Kidney (tissue), 14 donors: Measurements from ENCODE around the gene IRF4. TPM values are rescaled to one million over a fixed set of nuclear protein-coding genes. Genes with fewer than 3 reads are reported as not detected.

Experiments
- DNase-seq, 5 donors: peaks; one replicate each; pipeline ENCODE4 v3.0.0-alpha.2; 2013 to 2020
- FAIRE-seq: peaks from 2 replicates; lab custom pipeline; 2012; peaks lifted over from hg19 to GRCh38; lab: Jason Lieb, UNC
- H3K27ac ChIP-seq, 2 donors: one replicate each; pipeline ENCODE4 v1.7.0; 2013; ENCODE audit warnings: low read depth in 2 of 2, low read length in 2 of 2, inconsistent platforms in 1 of 2
- H3K27me3 ChIP-seq: one replicate; pipeline ENCODE4 v1.7.1; 2013; ENCODE audit warnings: low read length, inconsistent platforms; ENCODE audit not compliant: control insufficient read depth, insufficient read depth
- H3K36me3 ChIP-seq, 3 donors: one replicate each; pipeline versions ENCODE4 v1.7.0 to v1.7.1; 2013; ENCODE audit warnings: low read length in 3 of 3, control low read depth in 1 of 3, inconsistent platforms in 1 of 3; ENCODE audit not compliant: insufficient read depth in 3 of 3, control insufficient read depth in 2 of 3
- H3K4me1 ChIP-seq, 3 donors: one replicate each; pipeline versions ENCODE4 v1.7.0 to v1.7.1; 2013; ENCODE audit warnings: low read length in 3 of 3, inconsistent platforms in 1 of 3, low read depth in 1 of 3; ENCODE audit not compliant: control insufficient read depth in 2 of 3, insufficient read depth in 2 of 3
- H3K4me3 ChIP-seq, 3 donors: one replicate each; pipeline versions ENCODE4 v1.7.0 to v1.8.1; 2013; ENCODE audit warnings: low read length in 3 of 3, control low read depth in 1 of 3, inconsistent platforms in 1 of 3
- H3K9ac ChIP-seq, 3 donors: one replicate each; pipeline versions ENCODE4 v1.7.0 to v1.7.1; 2013; ENCODE audit warnings: low read length in 3 of 3, control low read depth in 1 of 3, inconsistent platforms in 1 of 3
- H3K9me3 ChIP-seq, 3 donors: one replicate each; pipeline versions ENCODE4 v1.7.0 to v1.7.1; 2013; ENCODE audit warnings: low read length in 3 of 3, control low read depth in 1 of 3, inconsistent platforms in 1 of 3; ENCODE audit not compliant: control insufficient read depth in 2 of 3, insufficient read depth in 1 of 3
- CTCF ChIP-seq: IDR thresholded peaks from 3 replicates; pipeline ENCODE4 v1.5.1; 2012; ENCODE audit warnings: mild to moderate bottlenecking, moderate library complexity, borderline replicate concordance; ENCODE audit not compliant: insufficient read depth; ENCODE audit errors: extremely low read depth
- intact Hi-C: fragments of 100-400 bp; cut with DNase I; formaldehyde crosslinking; loops from one replicate; pipeline ENCODE4 v1.11.1; 2022
- polyA plus RNA-seq: library from polyadenylated mRNA; stranded (reverse); fragments of 350-450 nt; fragmentation: Illumina TruSeq; extraction: RNeasy Lipid Tissue Mini Kit (QIAGEN cat#74804); gene quantifications from one replicate; pipeline ENCODE4 v1.2.3, GENCODE V29; 2014; ENCODE audit warnings: low read depth, low replicate concordance; ENCODE audit not compliant: insufficient read depth
- total RNA-seq: library from RNA; stranded (reverse); fragmentation: NEBNext Ultra II Directional; extraction: Animal tissue kit (Norgen Biotek cat#: 25700); gene quantifications from one replicate; pipeline ENCODE4 v1.2.1, GENCODE V29; 2021
- donor health status: control.
- donor health status: control.
- donor health status: control.
- donor health status: control.
- donor health status: control.
- donor health status: DM: yes; HTN: yes; CAD: no.
- donor health status: Normal renal cell carcinoma (clear cell type).

The IRF4 gene
- total and polyA plus RNA-seq, 2 donors from 2014 or later: 23.7 TPM; not detected in 1

DNA sequence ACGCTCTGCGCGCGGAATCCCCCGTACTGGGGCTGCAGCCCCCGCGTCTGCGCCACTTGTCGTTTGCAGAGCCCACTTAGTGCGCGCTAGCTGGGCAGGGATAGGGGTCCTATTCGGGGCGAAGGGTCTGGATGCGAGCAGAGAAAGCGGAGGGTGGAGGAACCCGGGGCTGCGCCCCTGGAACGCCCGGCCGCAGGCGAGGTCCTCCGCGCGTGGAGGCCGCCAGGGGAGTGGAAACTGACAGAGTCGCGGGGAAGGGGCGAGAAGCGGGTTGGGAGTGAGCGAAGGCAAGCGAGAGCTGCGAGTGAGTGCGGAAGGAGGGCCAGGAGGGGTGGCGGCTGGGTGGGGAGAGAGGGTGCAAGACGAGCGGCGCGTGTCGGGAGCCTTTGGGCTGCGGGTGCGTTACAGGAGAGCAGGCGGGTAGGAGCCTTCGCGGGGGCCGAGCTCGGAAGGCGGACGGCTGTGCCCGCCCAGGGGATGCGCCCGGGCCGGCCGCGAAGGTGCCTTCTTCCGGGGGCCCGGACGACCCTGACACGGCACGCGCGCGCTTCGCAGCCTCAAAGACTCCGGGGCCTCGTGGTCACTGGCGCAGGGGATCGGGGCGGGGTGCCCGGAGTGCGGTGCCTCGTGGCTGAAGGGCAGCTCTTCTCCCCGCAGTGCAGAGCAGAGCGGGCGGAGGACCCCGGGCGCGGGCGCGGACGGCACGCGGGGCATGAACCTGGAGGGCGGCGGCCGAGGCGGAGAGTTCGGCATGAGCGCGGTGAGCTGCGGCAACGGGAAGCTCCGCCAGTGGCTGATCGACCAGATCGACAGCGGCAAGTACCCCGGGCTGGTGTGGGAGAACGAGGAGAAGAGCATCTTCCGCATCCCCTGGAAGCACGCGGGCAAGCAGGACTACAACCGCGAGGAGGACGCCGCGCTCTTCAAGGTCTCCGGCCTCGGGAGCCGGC is 1.2 kb downstream of the IRF4 start:
- peaks cover 53% of the 10 kb centered on the region for H3K27me3 ChIP-seq
- H3K4me3 ChIP-seq: no peak overlapping the region
- no peak for TF ChIP-seq CTCF
- H3K9ac ChIP-seq: no peak overlapping the region
- H3K36me3 ChIP-seq: no peaks in the 10 kb centered on the region
- intact Hi-C loops: no loop called here
- no peaks in the 10 kb centered on the region for H3K9me3 ChIP-seq
- FAIRE-seq: no peak
- DNase-seq: peak in 3 of 5 donors; percentile 33 to 77 (median 49)
- H3K27ac ChIP-seq: no peak overlapping the region
- peaks cover 0 to 13% (median 0%) of the 10 kb centered on the region in 3 donors for H3K4me1 ChIP-seq

DNA sequence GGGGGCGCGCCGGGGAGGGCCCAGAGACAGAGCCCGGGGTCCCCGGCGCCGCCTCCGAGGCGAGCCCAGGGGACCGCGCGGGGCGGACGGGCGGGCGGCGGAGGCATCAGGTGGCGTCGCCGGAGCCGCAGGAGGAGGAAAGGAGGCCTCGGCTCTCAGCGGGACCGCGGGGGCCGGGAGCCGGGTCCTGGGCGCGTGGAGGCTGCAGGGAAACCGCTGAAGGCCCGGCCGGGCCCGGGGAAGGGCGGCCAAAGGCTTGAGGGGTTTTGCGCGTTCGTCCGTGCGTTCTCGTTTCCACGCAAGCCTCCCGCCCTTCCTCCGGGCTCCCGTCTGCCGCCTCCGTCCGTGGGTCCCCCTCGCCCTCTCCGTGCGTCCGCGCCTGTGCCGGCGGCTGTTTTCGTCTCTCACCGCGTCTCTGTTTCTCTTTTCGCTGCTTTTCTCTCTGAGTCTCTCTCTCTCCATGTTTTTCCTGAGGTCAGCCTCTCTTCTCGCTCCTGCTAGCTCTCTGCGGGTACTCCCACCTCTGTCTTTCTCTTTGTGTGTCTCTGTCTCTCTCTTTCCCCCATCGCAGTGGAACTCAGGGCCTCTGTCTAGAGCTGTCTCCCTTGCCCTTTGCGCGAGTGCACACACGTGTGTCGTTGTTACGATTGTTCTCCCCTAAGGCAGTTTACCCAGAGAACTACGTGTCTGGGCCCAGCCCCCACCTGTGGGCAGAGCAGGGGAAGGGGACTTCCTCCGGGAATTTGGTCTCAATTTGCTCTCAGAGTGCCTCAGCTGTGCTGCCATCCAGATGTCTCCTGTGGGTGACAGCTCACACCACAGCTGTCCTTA is 2.1 kb downstream of the IRF4 start:
- Histone ChIP-seq H3K9ac (no peak overlapping the region), H3K9me3 (no peaks in the 10 kb centered on the region), H3K27me3 (peaks cover 47% of the 10 kb centered on the region), H3K27ac (no peak overlapping the region), H3K36me3 (no peaks in the 10 kb centered on the region), H3K4me3 (no peak overlapping the region), H3K4me1 (peaks cover 0 to 13% (median 0%) of the 10 kb centered on the region in 3 donors)
- intact Hi-C loops: no loop called here
- peak in 3 of 5 donors; percentile 20 to 72 (median 31) for DNase-seq
- FAIRE-seq: no peak
- TF ChIP-seq CTCF: no peak

GRCh38 chr6:394641-395289 is 3.2 kb downstream of the IRF4 start:
- no peak for FAIRE-seq
- Histone ChIP-seq H3K36me3 (no peaks in the 10 kb centered on the region), H3K9me3 (no peaks in the 10 kb centered on the region), H3K9ac (no peak overlapping the region), H3K4me1 (peaks cover 0 to 13% (median 0%) of the 10 kb centered on the region in 3 donors), H3K27ac (no peak overlapping the region), H3K4me3 (no peak overlapping the region), H3K27me3 (peaks cover 37% of the 10 kb centered on the region)
- TF ChIP-seq CTCF: no peak
- intact Hi-C loops: no loop called here
- DNase-seq: no peak
